Kidney epithelial cell (primary cell): ENCODE measurements around the gene GLP1R. TPM values are rescaled to one million over a fixed set of nuclear protein-coding genes. Genes with fewer than 3 reads are reported as not detected.

Source experiments
- DNase-seq: peaks from one replicate; pipeline ENCODE4 v3.0.0-alpha.2; 2010; ENCODE audit warnings: low read depth
- H3K27me3 ChIP-seq: 2 replicates; pipeline ENCODE4 v1.6.0; 2011; ENCODE audit warnings: low read length; ENCODE audit not compliant: control insufficient read depth, insufficient read depth
- H3K36me3 ChIP-seq: 2 replicates; pipeline ENCODE4 v1.5.1; 2011; ENCODE audit warnings: low read length; ENCODE audit not compliant: control insufficient read depth, insufficient read depth
- H3K4me3 ChIP-seq: 2 replicates; pipeline ENCODE4 v1.5.1; 2011; ENCODE audit warnings: low read depth, mild to moderate bottlenecking, control low read depth, low read length
- total RNA-seq: library from RNA; depleted of rRNA; stranded (reverse); fragments of >200 nt; gene quantifications from 2 replicates; pipeline ENCODE4 v1.2.3, GENCODE V29; 2015
- TF ChIP-seq, protein P1 (sequence below): IDR thresholded peaks from 2 replicates; pipeline ENCODE4 v1.5.1; 2011; ENCODE audit warnings: mild to moderate bottlenecking, moderate library complexity, low read length, control low read depth, inconsistent platforms; ENCODE audit not compliant: insufficient read depth, poor library complexity, severe bottlenecking

Gene GLP1R
- total RNA-seq, 1 donor from 2014 or later = 0.17 TPM

DNA sequence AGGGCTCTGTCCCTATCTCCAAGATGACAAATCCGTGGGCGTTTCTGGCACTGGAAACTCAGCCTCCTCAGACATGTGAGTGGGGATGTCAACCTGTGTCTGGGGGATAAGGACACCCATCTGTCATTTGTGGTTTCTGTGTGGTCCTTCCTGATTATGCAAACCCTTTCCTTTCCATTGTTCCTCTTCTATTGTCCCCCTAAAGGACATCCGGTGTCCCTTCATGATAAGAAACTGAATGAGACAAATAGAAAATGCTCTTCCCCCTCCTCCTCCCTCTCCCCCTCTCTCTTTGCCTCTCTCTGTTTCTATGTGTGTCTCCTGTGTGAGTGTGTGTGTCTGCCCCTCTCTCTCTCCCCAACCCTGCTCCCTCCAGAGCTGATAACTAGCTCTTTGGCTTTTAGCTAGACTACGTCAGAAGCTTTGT is 11.5 kb upstream of the GLP1R start:
- H3K4me3 ChIP-seq = no peak overlapping the region
- no peaks in the 10 kb centered on the region for H3K36me3 ChIP-seq
- TF ChIP-seq, protein P1, sequence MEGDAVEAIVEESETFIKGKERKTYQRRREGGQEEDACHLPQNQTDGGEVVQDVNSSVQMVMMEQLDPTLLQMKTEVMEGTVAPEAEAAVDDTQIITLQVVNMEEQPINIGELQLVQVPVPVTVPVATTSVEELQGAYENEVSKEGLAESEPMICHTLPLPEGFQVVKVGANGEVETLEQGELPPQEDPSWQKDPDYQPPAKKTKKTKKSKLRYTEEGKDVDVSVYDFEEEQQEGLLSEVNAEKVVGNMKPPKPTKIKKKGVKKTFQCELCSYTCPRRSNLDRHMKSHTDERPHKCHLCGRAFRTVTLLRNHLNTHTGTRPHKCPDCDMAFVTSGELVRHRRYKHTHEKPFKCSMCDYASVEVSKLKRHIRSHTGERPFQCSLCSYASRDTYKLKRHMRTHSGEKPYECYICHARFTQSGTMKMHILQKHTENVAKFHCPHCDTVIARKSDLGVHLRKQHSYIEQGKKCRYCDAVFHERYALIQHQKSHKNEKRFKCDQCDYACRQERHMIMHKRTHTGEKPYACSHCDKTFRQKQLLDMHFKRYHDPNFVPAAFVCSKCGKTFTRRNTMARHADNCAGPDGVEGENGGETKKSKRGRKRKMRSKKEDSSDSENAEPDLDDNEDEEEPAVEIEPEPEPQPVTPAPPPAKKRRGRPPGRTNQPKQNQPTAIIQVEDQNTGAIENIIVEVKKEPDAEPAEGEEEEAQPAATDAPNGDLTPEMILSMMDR = no peak
- peaks cover 13% of the 10 kb centered on the region for H3K27me3 ChIP-seq
- DNase-seq = no peak

DNA sequence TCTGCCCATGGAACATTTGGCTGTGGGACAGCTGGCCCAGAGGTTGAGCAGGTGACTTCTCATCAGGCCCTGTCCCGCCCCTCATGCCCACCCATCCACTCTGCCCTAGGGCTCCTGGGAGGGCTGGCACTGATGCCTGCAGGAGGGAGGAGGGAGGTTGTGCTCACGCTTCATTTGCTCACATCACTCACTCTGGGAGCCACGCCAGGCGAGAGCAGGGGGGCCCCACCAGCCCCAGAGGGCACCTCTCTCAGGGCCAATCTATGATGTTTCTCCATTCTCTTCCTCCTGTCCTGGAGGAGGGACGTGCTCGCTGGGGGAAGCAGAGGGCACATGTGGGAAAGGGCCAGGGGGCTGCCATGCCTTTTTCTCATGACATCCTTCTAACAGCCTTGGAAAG is 10.9 kb upstream of the GLP1R start:
- no peaks in the 10 kb centered on the region for H3K36me3 ChIP-seq
- no peak overlapping the region for H3K4me3 ChIP-seq
- TF ChIP-seq, protein P1 = no peak
- H3K27me3 ChIP-seq = peaks cover 13% of the 10 kb centered on the region
- DNase-seq = no peak

DNA sequence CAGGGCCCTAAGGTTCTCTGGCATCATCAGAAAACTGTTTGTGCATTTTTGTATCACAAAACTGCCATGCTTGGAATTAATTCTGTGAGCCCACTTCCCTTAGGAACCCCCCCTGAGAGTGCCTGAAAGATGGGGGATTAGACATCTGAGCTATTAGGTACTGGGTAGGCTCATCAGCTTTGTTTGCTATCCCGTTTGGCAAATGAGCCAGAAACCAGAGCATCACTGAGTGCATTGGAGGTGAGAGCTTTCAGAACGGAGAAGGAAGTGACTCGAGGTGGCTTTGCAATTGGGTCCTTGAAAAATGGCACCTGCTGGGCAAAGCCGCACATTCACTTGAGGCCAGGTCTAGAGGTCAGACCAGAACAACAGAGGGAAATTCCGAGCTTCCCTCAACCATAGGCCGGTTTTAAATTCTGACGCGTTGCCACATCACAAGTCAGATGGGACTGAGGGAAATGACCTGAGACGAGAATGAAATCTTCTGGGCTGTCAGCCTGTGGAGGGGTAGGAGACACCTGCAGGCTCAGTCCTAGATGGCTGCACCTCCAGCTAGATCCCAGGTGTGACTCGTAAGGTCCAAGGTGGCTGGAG is 8.4 kb upstream of the GLP1R start:
- H3K4me3 ChIP-seq = no peak overlapping the region
- DNase-seq = no peak
- peaks cover 14% of the 10 kb centered on the region for H3K27me3 ChIP-seq
- H3K36me3 ChIP-seq = no peaks in the 10 kb centered on the region
- TF ChIP-seq, protein P1 = no peak

DNA sequence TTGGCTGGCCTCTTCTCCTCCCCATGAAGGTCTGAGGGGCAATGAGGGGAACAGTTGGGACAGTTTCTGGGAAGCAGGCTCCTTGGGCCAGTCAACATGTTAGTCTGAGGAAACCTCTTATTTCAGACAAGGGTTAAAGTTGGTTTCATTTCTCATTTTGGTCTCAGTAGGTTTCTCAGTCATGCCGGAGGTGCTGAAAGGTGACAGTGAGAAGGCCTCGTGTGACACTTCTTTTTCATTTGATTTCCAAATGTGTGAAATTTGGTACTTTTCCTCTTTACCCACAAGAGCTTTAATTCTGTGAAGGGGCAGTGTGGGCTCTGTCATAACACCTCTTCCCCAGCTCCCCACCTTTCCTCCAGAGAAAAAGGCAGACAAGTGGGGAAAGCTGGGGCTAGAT is 7.5 kb upstream of the GLP1R start:
- Histone ChIP-seq H3K36me3 (no peaks in the 10 kb centered on the region), H3K27me3 (peaks cover 11% of the 10 kb centered on the region), H3K4me3 (no peak overlapping the region)
- no peak for DNase-seq
- TF ChIP-seq, protein P1 = no peak

DNA sequence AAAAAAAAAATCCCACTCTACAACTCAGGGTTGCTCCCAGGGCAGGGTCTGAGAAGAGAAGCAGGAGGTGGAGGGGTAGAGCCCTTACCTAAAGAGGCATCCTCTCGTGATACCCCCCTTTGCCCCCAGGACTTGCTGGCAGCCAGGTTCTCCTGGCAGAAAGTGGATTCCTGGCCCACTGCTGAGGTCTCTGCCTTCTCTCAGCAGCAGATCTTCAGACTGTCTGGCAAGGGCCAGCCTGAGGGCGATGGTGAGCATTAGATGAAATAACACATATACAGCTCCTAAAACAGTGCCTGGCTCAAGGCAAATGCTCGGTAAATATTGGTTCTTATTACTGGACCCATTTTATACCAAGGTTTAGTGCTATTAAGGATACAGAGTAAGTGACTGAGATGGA is 4.8 kb upstream of the GLP1R start:
- Histone ChIP-seq H3K36me3 (no peaks in the 10 kb centered on the region), H3K27me3 (peaks cover 27% of the 10 kb centered on the region), H3K4me3 (no peak overlapping the region)
- TF ChIP-seq, protein P1 = no peak
- DNase-seq = no peak

DNA sequence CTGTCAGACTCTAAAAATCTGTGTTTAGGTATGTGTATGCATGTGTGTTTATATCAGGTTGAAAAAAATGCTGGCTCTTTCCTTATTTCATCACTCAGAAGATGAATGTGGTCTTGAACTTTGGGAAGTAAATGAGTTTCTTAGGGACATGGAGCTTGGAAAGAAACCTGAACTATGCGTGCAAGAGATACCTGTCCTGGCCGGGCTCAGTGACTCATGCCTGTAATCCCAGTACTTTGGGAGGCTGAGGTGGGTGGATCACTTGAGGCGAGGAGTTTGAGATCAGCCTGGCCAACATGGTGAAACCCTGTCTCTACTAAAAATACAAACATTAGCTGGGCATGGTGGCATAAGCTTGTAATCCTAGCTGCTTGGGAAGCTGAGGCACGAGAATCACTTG is 4.4 kb upstream of the GLP1R start:
- Histone ChIP-seq H3K27me3 (peaks cover 31% of the 10 kb centered on the region), H3K36me3 (no peaks in the 10 kb centered on the region), H3K4me3 (no peak overlapping the region)
- DNase-seq = no peak
- TF ChIP-seq, protein P1 = no peak
